Adrenal gland (tissue), 5 donors: ENCODE data around the gene RDX.

Experiments
- CTCF ChIP-seq, 6 experiments: fragments of 450-650 bp in 4 of 6; fragments of 200-600 bp in 2 of 6; sonication (generic) in 1 of 6; IDR thresholded peaks; 1 replicate in 5 of 6; 2 replicates in 1 of 6; pipeline versions ENCODE4 v1.5.1 to v1.8.0; 2016 to 2021; ENCODE audit warnings: antibody characterized with exemption in 6 of 6, mild to moderate bottlenecking in 2 of 6, moderate library complexity in 1 of 6
- POLR2A ChIP-seq, 2 donors: fragments of 450-650 bp; IDR thresholded peaks; one replicate each; pipeline ENCODE4 v1.6.1; 2017; ENCODE audit warnings: antibody characterized with exemption in 2 of 2, mild to moderate bottlenecking in 2 of 2, moderate library complexity in 1 of 2
- donor health status: DM: no; HTN: no; CAD: no.

- TF ChIP-seq CTCF (IDR thresholded peaks at IDR 0.05) (no peak), POLR2A (IDR thresholded peaks at IDR 0.05) (no peak)
Observed at GRCh38 chr11:110219006-110219785, 77.2 kb downstream of the RDX start.
